HEK293T (cell line): ENCODE data around the gene LGALS14.

Source experiments
- CTCF ChIA-PET: fragments of 350-600 bp; formaldehyde crosslinking; extraction: SDS; loops from one replicate; lab custom pipeline; 2021; ENCODE audit warnings: antibody characterized with exemption, inconsistent platforms; lab: Yijun Ruan, JAX
- POLR2A ChIA-PET: fragments of 350-600 bp; formaldehyde crosslinking; extraction: SDS; loops from one replicate; lab custom pipeline; 2020; ENCODE audit warnings: antibody characterized with exemption, inconsistent platforms; lab: Yijun Ruan, JAX
- DNase-seq: peaks from one replicate; pipeline ENCODE4 v3.0.0; 2012; ENCODE audit warnings: mixed read lengths; ENCODE audit errors: extremely low spot score
- ARNT ChIP-seq: fragments of 450-650 bp; IDR thresholded peaks from 2 replicates; pipeline ENCODE4 v1.6.1; 2017; ENCODE audit warnings: mild to moderate bottlenecking
- BHLHE40 ChIP-seq: fragments of 450-650 bp; IDR thresholded peaks from 2 replicates; pipeline ENCODE4 v1.6.1; 2016; ENCODE audit warnings: mild to moderate bottlenecking, moderate library complexity, borderline replicate concordance
- CTBP1 ChIP-seq: fragments of 450-650 bp; IDR thresholded peaks from 2 replicates; pipeline ENCODE4 v1.6.1; 2016; ENCODE audit warnings: borderline replicate concordance
- ELF4 ChIP-seq: fragments of 450-650 bp; IDR thresholded peaks from 2 replicates; pipeline ENCODE4 v1.6.1; 2017; ENCODE audit warnings: antibody characterized with exemption
- FOXA1 ChIP-seq: fragments of 450-650 bp; IDR thresholded peaks from 2 replicates; pipeline ENCODE4 v1.6.1; 2016; ENCODE audit warnings: mild to moderate bottlenecking
- FOXK2 ChIP-seq: fragments of 450-650 bp; IDR thresholded peaks from 2 replicates; pipeline ENCODE4 v1.6.1; 2016; ENCODE audit warnings: mild to moderate bottlenecking
- FOXM1 ChIP-seq: fragments of 450-650 bp; IDR thresholded peaks from 2 replicates; pipeline ENCODE4 v1.6.1; 2017; ENCODE audit warnings: mild to moderate bottlenecking, borderline replicate concordance
- HDGF ChIP-seq: fragments of 450-650 bp; IDR thresholded peaks from 2 replicates; pipeline ENCODE4 v1.6.1; 2017; ENCODE audit warnings: antibody characterized with exemption, borderline replicate concordance
- L3MBTL2 ChIP-seq: fragments of 450-650 bp; conservative IDR thresholded peaks from 2 replicates; pipeline ENCODE4 v1.6.1; 2016; ENCODE audit warnings: mild to moderate bottlenecking
- LEF1 ChIP-seq: fragments of 450-650 bp; IDR thresholded peaks from 2 replicates; pipeline ENCODE4 v1.6.1; 2017; ENCODE audit warnings: mild to moderate bottlenecking, borderline replicate concordance
- NFRKB ChIP-seq: fragments of 450-650 bp; IDR thresholded peaks from 2 replicates; pipeline ENCODE4 v1.6.1; 2016; ENCODE audit warnings: mild to moderate bottlenecking, moderate library complexity
- SP1 ChIP-seq: fragments of 450-650 bp; IDR thresholded peaks from 2 replicates; pipeline ENCODE4 v1.6.1; 2017
- SUZ12 ChIP-seq: fragments of 450-650 bp; IDR thresholded peaks from 2 replicates; pipeline ENCODE4 v1.6.1; 2016; ENCODE audit warnings: mild to moderate bottlenecking
- TARDBP ChIP-seq: fragments of 450-650 bp; IDR thresholded peaks from 2 replicates; pipeline ENCODE4 v1.6.1; 2016
- ZNF384 ChIP-seq: fragments of 450-650 bp; IDR thresholded peaks from 2 replicates; pipeline ENCODE4 v1.6.1; 2016
- TF ChIP-seq, protein P1 (sequence below): fragments of 450-650 bp; IDR thresholded peaks from 2 replicates; pipeline ENCODE4 v1.6.1; 2016

LGALS14 gene

DNA sequence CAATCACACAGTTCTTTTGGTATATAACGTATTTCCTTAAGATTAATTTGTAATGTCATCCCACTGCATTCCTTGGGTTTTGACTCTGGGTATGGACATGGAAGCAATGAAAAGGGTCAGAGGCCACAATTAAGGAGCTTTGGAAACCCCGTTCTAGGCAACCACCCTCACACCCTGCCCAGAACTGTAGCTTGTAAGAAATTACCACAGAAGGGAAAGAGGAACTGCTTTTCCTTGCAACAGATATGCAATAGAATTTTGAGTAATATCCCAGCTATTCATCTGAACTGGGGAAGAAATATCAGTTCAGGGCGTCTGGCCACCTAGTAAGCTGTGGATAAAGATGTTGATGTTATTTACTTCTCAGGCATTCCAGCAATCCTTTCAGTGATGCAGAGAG lies 34.5 kb downstream of the LGALS14 start:
- TF ChIP-seq HDGF (no peak), L3MBTL2 (no peak), FOXK2 (no peak), LEF1 (no peak), SP1 (no peak), TARDBP (no peak), FOXM1 (no peak), ELF4 (no peak), NFRKB (no peak), ARNT (no peak), SUZ12 (no peak), BHLHE40 (no peak), CTBP1 (no peak), FOXA1 (no peak), ZNF384 (no peak)
- TF ChIP-seq, protein P1, sequence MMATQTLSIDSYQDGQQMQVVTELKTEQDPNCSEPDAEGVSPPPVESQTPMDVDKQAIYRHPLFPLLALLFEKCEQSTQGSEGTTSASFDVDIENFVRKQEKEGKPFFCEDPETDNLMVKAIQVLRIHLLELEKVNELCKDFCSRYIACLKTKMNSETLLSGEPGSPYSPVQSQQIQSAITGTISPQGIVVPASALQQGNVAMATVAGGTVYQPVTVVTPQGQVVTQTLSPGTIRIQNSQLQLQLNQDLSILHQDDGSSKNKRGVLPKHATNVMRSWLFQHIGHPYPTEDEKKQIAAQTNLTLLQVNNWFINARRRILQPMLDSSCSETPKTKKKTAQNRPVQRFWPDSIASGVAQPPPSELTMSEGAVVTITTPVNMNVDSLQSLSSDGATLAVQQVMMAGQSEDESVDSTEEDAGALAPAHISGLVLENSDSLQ: no peak
- ChIA-PET CTCF (interaction anchor here (1.2 kb wide), 1 partner anchor 105 kb away, joined by 3 read pairs; no protein-coding TSS in a partner anchor), POLR2A (no interaction called here)

DNA sequence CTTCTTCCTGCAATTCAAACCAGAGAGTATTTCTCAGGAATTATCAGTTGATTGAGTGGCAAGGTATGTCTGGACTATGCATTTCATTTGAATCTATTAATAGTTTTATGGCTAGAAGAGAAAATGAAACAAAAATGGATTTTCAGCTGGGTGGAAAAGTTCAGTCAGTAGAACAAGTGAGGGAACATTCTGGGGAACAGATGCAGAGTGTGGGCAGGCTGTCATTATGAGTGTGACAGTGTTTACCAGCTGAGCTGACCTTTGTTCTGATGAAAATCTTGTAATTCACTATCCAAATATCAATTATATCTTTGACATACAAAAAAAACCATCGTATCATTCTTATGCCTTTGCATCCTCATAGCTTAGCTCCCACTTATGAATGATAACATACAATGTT lies 36.1 kb downstream of the LGALS14 start:
- TF ChIP-seq TARDBP (no peak), L3MBTL2 (no peak), LEF1 (no peak), BHLHE40 (no peak), SP1 (no peak), ELF4 (no peak), FOXM1 (no peak), SUZ12 (no peak)
- POLR2A ChIA-PET: interaction anchor here (0.6 kb wide), 1 partner anchor 1122 kb away, joined by 4 read pairs; no protein-coding TSS in a partner anchor
- DNase-seq: no peak
- CTCF ChIA-PET: no interaction called here

More for the DNA sequence above, 34.5 kb downstream of the LGALS14 start:
- DNase-seq: no peak

DNA sequence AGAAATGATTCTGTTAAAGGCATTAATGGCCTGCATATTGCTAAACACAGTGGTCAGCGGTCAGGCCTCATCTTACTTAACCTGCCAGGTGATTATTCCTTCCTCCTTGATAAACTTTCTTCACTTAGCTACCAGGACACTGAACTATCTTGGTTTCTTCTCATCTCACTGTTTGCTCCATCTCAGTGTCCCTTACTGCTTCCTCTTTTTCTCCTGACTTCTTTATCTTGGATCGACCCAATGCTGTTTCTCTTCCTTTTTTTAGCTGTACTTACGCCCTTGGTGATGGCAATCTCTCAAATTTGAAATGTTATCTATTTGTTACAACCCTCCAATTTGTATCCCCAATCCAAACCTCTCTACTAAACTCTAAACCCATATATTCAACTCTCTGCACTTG lies 41.4 kb downstream of the LGALS14 start:
- POLR2A ChIA-PET: no interaction called here
- CTCF ChIA-PET: no interaction called here
- TF ChIP-seq FOXM1 (no peak), HDGF (no peak), FOXK2 (no peak), ELF4 (no peak), L3MBTL2 (no peak), NFRKB (no peak), LEF1 (no peak), ARNT (no peak), FOXA1 (no peak), SUZ12 (no peak), CTBP1 (no peak), TARDBP (no peak), BHLHE40 (no peak)
- TF ChIP-seq, protein P1: no peak
- DNase-seq: no peak

DNA sequence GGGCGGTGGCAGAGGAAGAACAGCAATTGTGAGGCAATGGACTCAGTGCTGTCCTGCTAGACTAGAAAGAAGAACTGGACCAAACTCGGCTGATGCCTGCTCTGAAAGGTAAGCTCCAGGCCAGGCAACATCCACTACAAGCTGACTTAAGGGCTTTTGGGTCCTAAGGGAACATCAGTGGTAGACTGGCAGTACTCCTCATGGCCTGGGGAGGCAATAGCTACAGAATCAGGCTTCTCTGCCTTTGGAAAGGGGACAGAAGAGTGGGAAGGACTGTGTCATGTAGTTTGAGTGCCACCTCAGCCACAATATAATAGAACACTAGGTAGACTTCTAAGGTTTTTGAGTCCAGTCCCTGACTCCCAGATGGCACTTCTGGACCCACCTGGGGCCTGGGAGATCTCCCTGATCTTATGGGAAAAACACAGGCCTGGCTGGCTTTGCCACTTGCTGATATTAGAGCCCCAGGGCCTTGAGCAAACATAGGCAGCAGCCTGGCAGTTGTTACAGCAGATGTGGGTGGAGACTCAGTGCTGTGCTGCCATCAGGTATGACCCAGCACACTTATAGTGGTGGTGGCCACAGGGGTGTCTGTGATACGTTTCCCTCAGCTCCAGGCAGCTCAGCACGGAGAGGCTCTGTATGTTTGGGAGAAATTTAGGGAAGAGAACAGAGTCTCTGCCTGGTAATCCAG lies 42.7 kb downstream of the LGALS14 start:
- no peak for DNase-seq
- ChIA-PET CTCF (interaction anchor here (0.6 kb wide), 1 partner anchor 10 kb away, joined by 3 read pairs; no protein-coding TSS in a partner anchor), POLR2A (no interaction called here)
- TF ChIP-seq SUZ12: no peak
- TF ChIP-seq SP1: no peak
- TF ChIP-seq LEF1: no peak
- no peak for TF ChIP-seq L3MBTL2
- no peak for TF ChIP-seq TARDBP
- no peak for TF ChIP-seq CTBP1
- TF ChIP-seq BHLHE40: no peak
- TF ChIP-seq, protein P1: no peak
- no peak for TF ChIP-seq ZNF384
- TF ChIP-seq HDGF: no peak
- TF ChIP-seq FOXA1: no peak
- no peak for TF ChIP-seq FOXM1
- TF ChIP-seq FOXK2: no peak
- no peak for TF ChIP-seq NFRKB
- TF ChIP-seq ARNT: no peak
- TF ChIP-seq ELF4: no peak

DNA sequence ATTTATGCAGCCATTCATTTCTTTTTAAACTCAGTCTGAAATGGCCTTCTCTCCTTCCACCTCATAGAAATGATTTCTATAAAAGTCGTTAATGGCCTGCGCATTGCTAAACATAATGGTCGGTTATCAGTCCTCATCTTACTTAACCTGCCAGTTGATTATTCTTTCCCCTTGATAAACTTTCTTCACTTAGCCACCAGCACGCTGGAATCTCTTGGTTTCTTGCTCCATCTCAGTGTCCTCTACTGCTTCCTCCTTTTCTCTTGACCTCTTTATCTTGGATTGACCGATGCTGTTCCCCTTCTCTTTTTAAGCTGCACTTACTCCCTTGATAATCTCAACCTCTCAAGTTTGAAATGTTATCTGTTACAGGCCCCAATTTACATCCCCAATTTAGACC lies 45.7 kb downstream of the LGALS14 start:
- TF ChIP-seq FOXK2: no peak
- TF ChIP-seq SP1: no peak
- TF ChIP-seq FOXA1: no peak
- TF ChIP-seq ARNT: no peak
- TF ChIP-seq ELF4: no peak
- TF ChIP-seq TARDBP: no peak
- no peak for TF ChIP-seq SUZ12
- TF ChIP-seq BHLHE40: no peak
- no peak for TF ChIP-seq NFRKB
- TF ChIP-seq HDGF: no peak
- TF ChIP-seq, protein P1: no peak
- TF ChIP-seq FOXM1: no peak
- TF ChIP-seq L3MBTL2: no peak
- TF ChIP-seq LEF1: no peak
- no peak for TF ChIP-seq ZNF384
- TF ChIP-seq CTBP1: no peak
- DNase-seq: no peak
- CTCF ChIA-PET: interaction anchor here (0.7 kb wide), 1 partner anchor 91 kb away, joined by 6 read pairs; no protein-coding TSS in a partner anchor
- POLR2A ChIA-PET: no interaction called here
